Neural progenitor cell (in vitro differentiated cells): ENCODE measurements around the gene NFATC2.

ENCODE experiments used
- EZH2 ChIP-seq: fragments of 200-600 bp; sonication (generic); IDR thresholded peaks from 2 replicates; pipeline ENCODE4 v1.6.1; 2017; ENCODE audit warnings: antibody characterized with exemption, mild to moderate bottlenecking, moderate library complexity
- TF ChIP-seq, protein P1 (sequence below): fragments of 200-600 bp; sonication (generic); IDR thresholded peaks from 2 replicates; pipeline ENCODE4 v1.5.1; 2017; ENCODE audit warnings: antibody characterized with exemption, mild to moderate bottlenecking

DNA sequence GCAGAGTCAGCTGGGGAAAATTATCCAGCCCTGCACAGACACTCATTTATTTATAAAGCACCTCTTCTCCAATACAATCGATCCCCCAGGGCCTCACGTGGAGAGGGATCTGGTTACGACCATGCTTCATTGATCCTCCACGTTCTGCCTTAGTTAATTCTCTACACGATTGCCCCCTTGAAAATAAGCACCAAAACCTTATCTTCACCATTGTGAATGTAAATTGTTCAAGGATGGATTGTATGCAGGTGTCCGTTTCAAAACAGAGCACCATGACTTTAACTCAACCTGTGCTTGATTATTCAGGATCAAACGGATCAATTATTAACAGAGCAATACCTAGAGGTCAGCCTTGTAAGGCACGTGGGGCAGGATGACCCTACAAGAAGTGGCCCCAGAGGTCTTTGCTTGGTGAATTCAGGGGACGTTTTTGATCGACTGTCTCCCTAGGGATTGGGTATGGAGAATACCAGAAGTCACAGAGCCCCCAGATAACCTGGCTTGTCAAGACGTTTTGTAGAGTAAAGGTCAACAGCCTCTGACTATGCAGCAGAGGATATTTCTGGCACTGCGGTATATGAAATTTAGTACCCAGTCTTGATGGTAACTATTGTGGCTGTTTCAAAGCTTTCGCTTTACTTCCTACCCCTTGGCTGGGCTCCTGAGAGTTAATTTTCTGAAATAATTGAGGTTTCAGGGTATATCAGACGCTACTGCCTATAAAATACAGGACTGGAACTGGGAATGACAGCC is 112.1 kb downstream of the NFATC2 start:
- TF ChIP-seq, protein P1, sequence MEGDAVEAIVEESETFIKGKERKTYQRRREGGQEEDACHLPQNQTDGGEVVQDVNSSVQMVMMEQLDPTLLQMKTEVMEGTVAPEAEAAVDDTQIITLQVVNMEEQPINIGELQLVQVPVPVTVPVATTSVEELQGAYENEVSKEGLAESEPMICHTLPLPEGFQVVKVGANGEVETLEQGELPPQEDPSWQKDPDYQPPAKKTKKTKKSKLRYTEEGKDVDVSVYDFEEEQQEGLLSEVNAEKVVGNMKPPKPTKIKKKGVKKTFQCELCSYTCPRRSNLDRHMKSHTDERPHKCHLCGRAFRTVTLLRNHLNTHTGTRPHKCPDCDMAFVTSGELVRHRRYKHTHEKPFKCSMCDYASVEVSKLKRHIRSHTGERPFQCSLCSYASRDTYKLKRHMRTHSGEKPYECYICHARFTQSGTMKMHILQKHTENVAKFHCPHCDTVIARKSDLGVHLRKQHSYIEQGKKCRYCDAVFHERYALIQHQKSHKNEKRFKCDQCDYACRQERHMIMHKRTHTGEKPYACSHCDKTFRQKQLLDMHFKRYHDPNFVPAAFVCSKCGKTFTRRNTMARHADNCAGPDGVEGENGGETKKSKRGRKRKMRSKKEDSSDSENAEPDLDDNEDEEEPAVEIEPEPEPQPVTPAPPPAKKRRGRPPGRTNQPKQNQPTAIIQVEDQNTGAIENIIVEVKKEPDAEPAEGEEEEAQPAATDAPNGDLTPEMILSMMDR: no peak
- TF ChIP-seq EZH2: no peak
